C4-2B (cell line): ENCODE results near the gene MAST1.

Experiments used
- ZFX ChIP-seq: fragments of 450-650 bp; IDR thresholded peaks from 2 replicates; pipeline ENCODE4 v1.6.1; 2017
- TF ChIP-seq, protein P1 (sequence below): fragments of 450-650 bp; conservative IDR thresholded peaks from 2 replicates; pipeline ENCODE4 v1.5.1; 2017; ENCODE audit warnings: mild to moderate bottlenecking

DNA sequence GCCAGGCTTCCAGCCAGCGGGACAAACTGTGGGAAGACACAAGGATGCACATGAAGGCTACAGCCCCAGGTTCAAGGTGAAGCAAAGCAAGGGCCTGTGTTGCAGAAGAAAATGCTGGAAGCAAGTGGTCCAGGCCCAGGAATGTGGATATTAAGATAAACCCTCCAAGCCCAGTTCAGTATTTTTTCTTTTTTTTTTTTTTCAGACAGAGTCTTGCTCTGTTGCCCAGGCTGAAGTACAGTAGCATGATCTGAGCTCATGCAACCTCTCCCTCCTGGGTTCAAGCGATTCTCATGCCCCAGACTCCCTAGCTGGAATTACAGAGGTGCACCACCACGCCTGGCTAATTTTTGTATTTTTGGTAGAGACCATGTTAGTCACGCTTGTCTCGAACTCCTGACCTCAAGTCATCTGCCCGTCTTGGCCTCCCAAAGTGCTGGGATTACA, 41.2 kb upstream of the MAST1 start:
- TF ChIP-seq, protein P1, sequence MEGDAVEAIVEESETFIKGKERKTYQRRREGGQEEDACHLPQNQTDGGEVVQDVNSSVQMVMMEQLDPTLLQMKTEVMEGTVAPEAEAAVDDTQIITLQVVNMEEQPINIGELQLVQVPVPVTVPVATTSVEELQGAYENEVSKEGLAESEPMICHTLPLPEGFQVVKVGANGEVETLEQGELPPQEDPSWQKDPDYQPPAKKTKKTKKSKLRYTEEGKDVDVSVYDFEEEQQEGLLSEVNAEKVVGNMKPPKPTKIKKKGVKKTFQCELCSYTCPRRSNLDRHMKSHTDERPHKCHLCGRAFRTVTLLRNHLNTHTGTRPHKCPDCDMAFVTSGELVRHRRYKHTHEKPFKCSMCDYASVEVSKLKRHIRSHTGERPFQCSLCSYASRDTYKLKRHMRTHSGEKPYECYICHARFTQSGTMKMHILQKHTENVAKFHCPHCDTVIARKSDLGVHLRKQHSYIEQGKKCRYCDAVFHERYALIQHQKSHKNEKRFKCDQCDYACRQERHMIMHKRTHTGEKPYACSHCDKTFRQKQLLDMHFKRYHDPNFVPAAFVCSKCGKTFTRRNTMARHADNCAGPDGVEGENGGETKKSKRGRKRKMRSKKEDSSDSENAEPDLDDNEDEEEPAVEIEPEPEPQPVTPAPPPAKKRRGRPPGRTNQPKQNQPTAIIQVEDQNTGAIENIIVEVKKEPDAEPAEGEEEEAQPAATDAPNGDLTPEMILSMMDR, result no peak
- no peak for TF ChIP-seq ZFX
